Progenitor cell of endocrine pancreas (in vitro differentiated cells): ENCODE data around the gene ITIH4. TPM values are rescaled to one million over a fixed set of nuclear protein-coding genes. Genes with fewer than 3 reads are reported as not detected.

Source experiments
- DNase-seq: peaks from one replicate; pipeline ENCODE4 v3.0.0; 2021; ENCODE audit warnings: low spot score; ENCODE audit not compliant: unreplicated experiment
- H3K27ac Mint-ChIP-seq: 2 replicates; pipeline ENCODE4 v1.8.0; 2021; ENCODE audit warnings: mild to moderate bottlenecking, moderate library complexity, mixed read lengths
- H3K27me3 Mint-ChIP-seq: 2 replicates; pipeline ENCODE4 v1.8.0; 2021; ENCODE audit warnings: mixed read lengths
- H3K36me3 Mint-ChIP-seq: 2 replicates; pipeline ENCODE4 v1.8.0; 2022; ENCODE audit warnings: mixed read lengths; ENCODE audit not compliant: insufficient read depth
- H3K4me1 Mint-ChIP-seq: 2 replicates; pipeline ENCODE4 v1.8.0; 2021; ENCODE audit warnings: low read depth, mixed read lengths
- H3K4me3 Mint-ChIP-seq: 2 replicates; pipeline ENCODE4 v1.8.0; 2021; ENCODE audit warnings: low read depth, mild to moderate bottlenecking, moderate library complexity, mixed read lengths
- H3K9me3 Mint-ChIP-seq: 2 replicates; pipeline ENCODE4 v1.8.0; 2021; ENCODE audit warnings: low read depth, mixed read lengths
- CTCF ChIP-seq: fragments of 200-600 bp; sonication (generic); IDR thresholded peaks from one replicate; pipeline ENCODE4 v1.5.0; 2021; ENCODE audit warnings: antibody characterized with exemption, mild to moderate bottlenecking; ENCODE audit not compliant: unreplicated experiment
- total RNA-seq: library from RNA; stranded (reverse); gene quantifications from 2 replicates; pipeline ENCODE4 v1.2.1, GENCODE V29; 2021

The ITIH4 gene
- total RNA-seq, 1 donor from 2014 or later = 9.7 TPM

GRCh38 chr3:52870471-52870870 is 40.0 kb upstream of the ITIH4 start:
- Mint-ChIP-seq H3K27me3 (no peaks in the 10 kb centered on the region), H3K4me3 (no peak overlapping the region), H3K9me3 (no peaks in the 10 kb centered on the region), H3K27ac (no peak overlapping the region), H3K36me3 (peaks cover 2% of the 10 kb centered on the region), H3K4me1 (peaks cover 4% of the 10 kb centered on the region)
- TF ChIP-seq CTCF = no peak
- DNase-seq = no peak

DNA sequence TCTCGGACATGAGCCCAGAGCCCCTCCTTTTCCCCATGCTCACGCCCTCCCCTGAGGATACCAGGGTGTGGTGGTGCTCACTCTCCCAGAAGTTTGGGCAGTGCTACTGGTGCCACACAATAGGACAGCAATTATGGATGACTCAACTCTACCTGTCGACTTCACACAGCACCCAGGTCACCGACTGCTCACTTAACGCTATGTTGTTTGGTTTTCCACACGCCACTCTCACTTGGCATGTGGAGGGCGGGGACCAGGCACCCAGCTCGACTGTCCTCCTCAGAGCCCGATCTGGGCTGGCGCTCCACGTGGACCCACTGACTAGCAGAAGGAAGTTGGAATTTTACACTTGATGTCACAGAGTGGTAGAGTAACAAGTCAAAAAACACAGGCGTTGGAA is 36.0 kb upstream of the ITIH4 start:
- Mint-ChIP-seq H3K27me3 (no peaks in the 10 kb centered on the region), H3K9me3 (no peaks in the 10 kb centered on the region), H3K36me3 (peaks cover 2% of the 10 kb centered on the region), H3K4me1 (no peaks in the 10 kb centered on the region), H3K27ac (no peak overlapping the region), H3K4me3 (no peak overlapping the region)
- TF ChIP-seq CTCF = no peak
- DNase-seq = no peak

DNA sequence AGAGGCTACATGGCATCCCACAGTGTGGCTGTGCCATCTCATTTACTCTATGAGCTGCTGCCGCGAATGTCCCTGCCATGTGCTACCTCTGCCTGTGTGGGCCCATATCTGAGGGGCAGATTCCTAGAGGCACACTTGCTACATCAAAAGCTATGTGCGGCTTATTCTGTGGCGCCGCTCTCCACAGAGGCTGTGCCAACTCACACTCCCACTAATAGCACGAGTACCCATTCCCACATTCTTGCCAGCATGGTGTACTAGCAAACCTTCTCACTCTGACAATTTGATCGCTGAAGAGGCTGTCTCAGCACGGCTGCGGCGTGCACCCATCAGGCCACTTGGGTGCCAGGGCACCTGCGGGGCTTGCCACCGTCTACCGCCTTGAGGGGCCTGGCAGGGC is 35.5 kb upstream of the ITIH4 start:
- H3K27me3 Mint-ChIP-seq = no peaks in the 10 kb centered on the region
- TF ChIP-seq CTCF = no peak
- H3K36me3 Mint-ChIP-seq = peaks cover 2% of the 10 kb centered on the region
- no peaks in the 10 kb centered on the region for H3K4me1 Mint-ChIP-seq
- no peak for DNase-seq
- no peak overlapping the region for H3K27ac Mint-ChIP-seq
- H3K9me3 Mint-ChIP-seq = no peaks in the 10 kb centered on the region
- H3K4me3 Mint-ChIP-seq = no peak overlapping the region

GRCh38 chr3:52860424-52860768 is 29.9 kb upstream of the ITIH4 start:
- Mint-ChIP-seq H3K27me3 (no peaks in the 10 kb centered on the region), H3K36me3 (no peaks in the 10 kb centered on the region), H3K4me3 (no peak overlapping the region), H3K27ac (no peak overlapping the region), H3K9me3 (no peaks in the 10 kb centered on the region), H3K4me1 (no peaks in the 10 kb centered on the region)
- TF ChIP-seq CTCF = no peak
- no peak for DNase-seq

DNA sequence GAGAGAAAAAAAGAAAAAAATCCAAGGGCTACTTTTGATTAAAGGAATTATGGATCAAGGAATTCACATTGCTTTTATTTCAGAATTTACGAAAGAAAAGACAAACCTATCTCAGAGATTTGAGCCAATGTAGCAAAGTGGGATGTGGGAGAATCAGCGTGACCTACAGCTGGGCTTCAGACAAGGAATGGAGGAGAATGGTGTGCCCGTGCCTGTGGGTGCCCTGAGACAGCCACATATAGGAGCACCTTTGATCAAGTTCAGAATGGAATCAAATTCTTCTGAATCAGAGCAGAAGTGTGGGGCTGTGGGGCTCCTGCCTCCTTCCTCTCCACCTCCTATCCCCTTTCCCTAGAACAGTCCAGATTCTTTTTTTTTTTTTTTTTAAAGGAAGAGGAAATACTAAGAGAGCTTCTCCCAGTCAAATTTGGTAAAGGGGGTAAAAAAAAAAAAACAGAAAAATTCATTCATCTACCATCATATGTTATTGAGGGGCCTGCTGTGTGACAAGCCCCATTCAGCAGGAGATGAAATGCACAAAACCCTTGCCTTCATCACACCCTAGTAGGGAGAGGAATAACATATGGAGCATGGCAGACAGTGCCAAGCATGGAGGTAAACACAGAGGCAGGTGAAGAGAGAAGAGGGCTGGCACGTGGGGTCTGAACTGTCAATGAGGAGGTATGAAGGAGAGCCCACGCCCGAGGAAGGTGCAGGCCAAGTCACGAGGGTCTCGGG is 29.4 kb upstream of the ITIH4 start:
- Mint-ChIP-seq H3K27ac (no peak overlapping the region), H3K27me3 (no peaks in the 10 kb centered on the region), H3K4me3 (no peak overlapping the region), H3K4me1 (no peaks in the 10 kb centered on the region), H3K9me3 (no peaks in the 10 kb centered on the region), H3K36me3 (no peaks in the 10 kb centered on the region)
- no peak for TF ChIP-seq CTCF
- DNase-seq = no peak
